ENCODE data around the gene LMTK3. TPM values are rescaled to one million over a fixed set of nuclear protein-coding genes. Genes with fewer than 3 reads are reported as not detected.

The LMTK3 gene
- total and polyA plus RNA-seq, 9 of the 15 experiments (the other 6 are each of a cell fraction or from before 2014, with no cell fraction given) = 0.35 to 12.3 (median 2.0) TPM; not detected in 2

GRCh38 chr19:48475369-48476068 lies 36.1 kb downstream of the LMTK3 start (continued):
- TF ChIP-seq ETV1 (tag; conservative IDR thresholded peaks at IDR 0.05; ENCODE audit: low read depth) (no peak), ELK3 (CRISPR knock-in tag; IDR thresholded peaks at IDR 0.05) (no peak), BHLHE40 (IDR thresholded peaks at IDR 0.05; ENCODE audit: low read length) (no peak), HDGF (IDR thresholded peaks at IDR 0.05) (no peak)

- Histone ChIP-seq H3K9me3 (replicated peaks; ENCODE audit: control insufficient read depth, insufficient read depth, low read depth, low read length) (no peaks in the 10 kb centered on the region), H3K27me3 (ENCODE audit: control insufficient read depth in 2 of 2, insufficient read depth in 2 of 2, low read length in 2 of 2) (no peaks in the 10 kb centered on the region), H3K36me3 (ENCODE audit: control insufficient read depth, insufficient read depth, low read length) (peaks cover 82% of the 10 kb centered on the region), H3K4me2 (ENCODE audit: insufficient read depth, low read length) (no peak overlapping the region), H3K4me3 (no peak overlapping the region), H3K9me1 (ENCODE audit: control insufficient read depth, insufficient read depth, low read length) (peaks cover 3% of the 10 kb centered on the region), H4K20me1 (replicated peaks; ENCODE audit: control insufficient read depth, insufficient read depth, low read length) (peaks cover 16% of the 10 kb centered on the region), H2AFZ (ENCODE audit: low read depth, low read length) (no peak overlapping the region), H3K4me1 (replicated peaks in 1 of 2; ENCODE audit: control insufficient read depth in 2 of 2, insufficient read depth in 2 of 2, low read length in 2 of 2) (peaks cover 3 to 19% of the 10 kb centered on the region in 2 experiments; a peak in 4 of 5 replicates), H3K79me2 (ENCODE audit: control insufficient read depth, insufficient read depth, low read length) (peaks cover 16% of the 10 kb centered on the region), H3K27ac (ENCODE audit: extremely low read depth, low read depth, low read length) (no peak overlapping the region), H3K9ac (ENCODE audit: insufficient read depth in 1 of 2, low read depth in 2 of 2, low read length in 2 of 2) (peak overlapping the region in 1 of 2 experiments; percentile 52; a peak in 1 of 4 replicates)
- intact Hi-C loops (cut with micrococcal nuclease) = no loop called here
- FAIRE-seq = no peak
- POLR2A ChIA-PET = no interaction called here
- WGBS (ENCODE audit: insufficient coverage, low coverage, missing lambda C conversion rate) = 94% methylated on average over 13 of the region's 16 CpGs
- ATAC-seq = no peak
- no TSS peak for BruUV-seq (replicated peaks)
- in situ Hi-C loops (cut with MboI) = no loop called here
- DNase-seq (ENCODE audit: extremely low read depth in 1 of 4, low spot score in 3 of 4) = no peak
- no peak for TF ChIP-seq MXD1 (CRISPR knock-in tag; IDR thresholded peaks at IDR 0.05; ENCODE audit: borderline replicate concordance, poor library complexity, severe bottlenecking)
- peak; percentile 49; the same call in 1 of the 2 replicates for TF ChIP-seq POLR2G (IDR thresholded peaks at IDR 0.05; ENCODE audit: low read depth, low read length)
- TF ChIP-seq RBFOX2 (IDR thresholded peaks at IDR 0.05; ENCODE audit: low read depth, low read length) = peak; percentile 15; the same call in 1 of the 2 replicates
- CTCF ChIA-PET (ENCODE audit: low intra/inter-chr PET ratio) = no interaction called here
Measured at GRCh38 chr19:48474084-48474592, 37.5 kb downstream of the LMTK3 start.
